ENCODE data around the gene GALR2. TPM values are rescaled to one million over a fixed set of nuclear protein-coding genes. Genes with fewer than 3 reads are reported as not detected.
A peak's percentile ranks its signal among the peaks of the same experiment; 100 is the strongest.

GALR2 gene
- total RNA-seq, 1 donor from 2014 or later, result not detected

- no peak for TF ChIP-seq CTCF (conservative IDR thresholded peaks at IDR 0.05)
- H3K4me3 Mint-ChIP-seq, result peak overlapping the region; percentile 98
- H3K27me3 Mint-ChIP-seq (ENCODE audit: low read depth), result no peaks in the 10 kb centered on the region
- H3K36me3 Mint-ChIP-seq (ENCODE audit: low read depth), result peaks cover 8% of the 10 kb centered on the region
- H3K4me1 Mint-ChIP-seq, result peaks cover 17% of the 10 kb centered on the region
- DNase-seq (ENCODE audit: low read depth, low spot score), result no peak
- no peaks in the 10 kb centered on the region for H3K9me3 Mint-ChIP-seq
- H3K27ac Mint-ChIP-seq (ENCODE audit: unreplicated experiment), result peak overlapping the region; percentile 98
These were observed 28.3 kb downstream of the GALR2 start for GRCh38 chr17:76102944-76103273.

- H3K27me3 Mint-ChIP-seq (ENCODE audit: low read depth), result no peaks in the 10 kb centered on the region
- H3K4me1 Mint-ChIP-seq, result peaks cover 17% of the 10 kb centered on the region
These were observed 28.9 kb downstream of the GALR2 start, which contains the start of gene EXOC7 for GRCh38 chr17:76103274-76104139. TSS of gene EXOC7 (minus strand) at chr17:76103787. CDS start at chr17:76103692, 95 bp downstream.

GRCh38 chr17:76104140-76104895, 29.7 kb downstream of the GALR2 start:
- Mint-ChIP-seq H3K27me3 (ENCODE audit: low read depth) (no peaks in the 10 kb centered on the region), H3K4me3 (peak overlapping the region; percentile 98), H3K9me3 (no peaks in the 10 kb centered on the region), H3K27ac (ENCODE audit: unreplicated experiment) (no peak overlapping the region), H3K36me3 (ENCODE audit: low read depth) (peaks cover 8% of the 10 kb centered on the region), H3K4me1 (peaks cover 17% of the 10 kb centered on the region)
- DNase-seq (ENCODE audit: low read depth, low spot score), result no peak
- no peak for TF ChIP-seq CTCF (conservative IDR thresholded peaks at IDR 0.05)

More at GRCh38 chr17:76103274-76104139, 28.9 kb downstream of the GALR2 start, which contains the start of gene EXOC7:
- peaks cover 8% of the 10 kb centered on the region for H3K36me3 Mint-ChIP-seq (ENCODE audit: low read depth)
- peak within 1 kb of the TSS; percentile 98 for H3K4me3 Mint-ChIP-seq
- no peak for TF ChIP-seq CTCF (conservative IDR thresholded peaks at IDR 0.05)
- no peaks in the 10 kb centered on the region for H3K9me3 Mint-ChIP-seq
- DNase-seq (ENCODE audit: low read depth, low spot score), result peak; percentile 90
- peak within 1 kb of the TSS; percentile 98 for H3K27ac Mint-ChIP-seq (ENCODE audit: unreplicated experiment)

GRCh38 chr17:76104896-76105231, 30.3 kb downstream of the GALR2 start:
- Mint-ChIP-seq H3K9me3 (no peaks in the 10 kb centered on the region), H3K27me3 (ENCODE audit: low read depth) (no peaks in the 10 kb centered on the region), H3K27ac (ENCODE audit: unreplicated experiment) (no peak overlapping the region), H3K4me1 (peaks cover 17% of the 10 kb centered on the region), H3K36me3 (ENCODE audit: low read depth) (peaks cover 7% of the 10 kb centered on the region), H3K4me3 (peak overlapping the region; percentile 70)
- DNase-seq (ENCODE audit: low read depth, low spot score), result no peak
- TF ChIP-seq CTCF (conservative IDR thresholded peaks at IDR 0.05), result no peak

GRCh38 chr17:76106703-76107102, 32.1 kb downstream of the GALR2 start:
- TF ChIP-seq CTCF (conservative IDR thresholded peaks at IDR 0.05), result no peak
- Mint-ChIP-seq H3K4me3 (no peak overlapping the region), H3K36me3 (ENCODE audit: low read depth) (no peaks in the 10 kb centered on the region), H3K9me3 (no peaks in the 10 kb centered on the region), H3K27ac (ENCODE audit: unreplicated experiment) (no peak overlapping the region), H3K27me3 (ENCODE audit: low read depth) (no peaks in the 10 kb centered on the region), H3K4me1 (peaks cover 16% of the 10 kb centered on the region)
- no peak for DNase-seq (ENCODE audit: low read depth, low spot score)
